AG08395 (cell line): ENCODE data around the gene POT1.

ENCODE experiments used
- DNase-seq: peaks from one replicate; pipeline ENCODE4 v3.0.0; 2012; ENCODE audit warnings: mixed read lengths, low spot score

The POT1 gene

GRCh38 chr7:124912972-124913371, 16.7 kb downstream of the POT1 start:
- no peak for DNase-seq

GRCh38 chr7:124909808-124910207, 19.8 kb downstream of the POT1 start:
- no peak for DNase-seq

GRCh38 chr7:124908259-124908658, 21.4 kb downstream of the POT1 start:
- no peak for DNase-seq

GRCh38 chr7:124907490-124907889, 22.1 kb downstream of the POT1 start:
- no peak for DNase-seq

- DNase-seq = no peak
Measured at GRCh38 chr7:124898531-124898930, 31.1 kb downstream of the POT1 start.

GRCh38 chr7:124896001-124896400, 33.6 kb downstream of the POT1 start:
- DNase-seq = no peak

GRCh38 chr7:124893140-124893827, 36.3 kb downstream of the POT1 start:
- DNase-seq = no peak

- DNase-seq = no peak
Measured at GRCh38 chr7:124887247-124887646, 42.4 kb downstream of the POT1 start.

GRCh38 chr7:124881981-124882380, 47.6 kb downstream of the POT1 start:
- DNase-seq = no peak

GRCh38 chr7:124879771-124880170, 49.9 kb downstream of the POT1 start:
- DNase-seq = no peak

GRCh38 chr7:124879103-124879502, 50.5 kb downstream of the POT1 start:
- DNase-seq = no peak

- DNase-seq = no peak
Measured at GRCh38 chr7:124874644-124875163, 54.9 kb downstream of the POT1 start.

- no peak for DNase-seq
Measured at GRCh38 chr7:124857672-124858235, 71.9 kb downstream of the POT1 start.

- peak; percentile 19 for DNase-seq
Measured at GRCh38 chr7:124856299-124856888, 73.2 kb downstream of the POT1 start.

- DNase-seq = no peak
Measured at GRCh38 chr7:124843336-124843735, 86.3 kb downstream of the POT1 start.

- DNase-seq = no peak
Measured at GRCh38 chr7:124840435-124840834, 89.2 kb downstream of the POT1 start.

GRCh38 chr7:124839687-124840086, 89.9 kb downstream of the POT1 start:
- DNase-seq = no peak

GRCh38 chr7:124836173-124836572, 93.5 kb downstream of the POT1 start:
- DNase-seq = no peak

GRCh38 chr7:124818807-124819206, 110.8 kb downstream of the POT1 start:
- DNase-seq = no peak

- no peak for DNase-seq
Measured at GRCh38 chr7:124813994-124814798, 115.4 kb downstream of the POT1 start.

GRCh38 chr7:124812764-124813163, 116.9 kb downstream of the POT1 start:
- DNase-seq = no peak

GRCh38 chr7:124811341-124811740, 118.3 kb downstream of the POT1 start:
- no peak for DNase-seq

- no peak for DNase-seq
Measured at GRCh38 chr7:124810605-124811004, 119.0 kb downstream of the POT1 start.
